CD4-positive, alpha-beta T cell treated with Interferon alpha-2 for 1 hour (primary cell): Measurements from ENCODE around the gene CHRNE.
A peak's percentile ranks its signal among the peaks of the same experiment; 100 is the strongest.

Experiments
- DNase-seq, 2 donors: peaks; one replicate each; pipeline ENCODE4 v3.0.0-alpha.2; 2020 to 2022

CHRNE gene

GRCh38 chr17:4901648-4902344 is 1.1 kb downstream of the CHRNE start:
- DNase-seq, result peak; percentile 50 to 70

DNA sequence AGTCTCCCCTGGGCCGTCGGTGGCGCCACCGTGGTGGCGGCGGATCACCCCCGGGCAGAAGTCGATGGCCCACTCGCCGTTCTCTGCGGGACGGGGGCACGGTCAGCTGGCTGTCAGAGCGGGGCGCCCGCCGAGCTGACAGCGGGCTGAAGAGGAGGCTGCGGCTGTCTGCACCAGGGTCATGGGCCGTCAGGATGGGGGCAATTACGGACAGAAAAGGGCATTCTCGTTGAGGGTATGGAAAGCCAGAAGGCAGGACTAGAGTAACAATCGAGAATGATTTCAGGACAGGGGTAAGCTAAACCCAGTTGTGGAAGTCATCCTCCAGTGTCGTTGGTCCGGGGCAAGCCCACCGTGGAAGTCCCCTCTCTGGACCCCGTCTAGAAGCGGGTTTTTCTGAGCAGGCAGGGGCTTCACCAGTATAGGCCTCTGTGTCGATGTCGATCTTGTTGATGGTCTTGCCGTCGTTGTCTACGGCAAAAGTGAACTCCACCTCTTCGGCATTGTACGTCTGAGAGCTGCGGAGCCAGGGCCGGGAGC is 1.7 kb downstream of the CHRNE start:
- DNase-seq, result no peak

DNA sequence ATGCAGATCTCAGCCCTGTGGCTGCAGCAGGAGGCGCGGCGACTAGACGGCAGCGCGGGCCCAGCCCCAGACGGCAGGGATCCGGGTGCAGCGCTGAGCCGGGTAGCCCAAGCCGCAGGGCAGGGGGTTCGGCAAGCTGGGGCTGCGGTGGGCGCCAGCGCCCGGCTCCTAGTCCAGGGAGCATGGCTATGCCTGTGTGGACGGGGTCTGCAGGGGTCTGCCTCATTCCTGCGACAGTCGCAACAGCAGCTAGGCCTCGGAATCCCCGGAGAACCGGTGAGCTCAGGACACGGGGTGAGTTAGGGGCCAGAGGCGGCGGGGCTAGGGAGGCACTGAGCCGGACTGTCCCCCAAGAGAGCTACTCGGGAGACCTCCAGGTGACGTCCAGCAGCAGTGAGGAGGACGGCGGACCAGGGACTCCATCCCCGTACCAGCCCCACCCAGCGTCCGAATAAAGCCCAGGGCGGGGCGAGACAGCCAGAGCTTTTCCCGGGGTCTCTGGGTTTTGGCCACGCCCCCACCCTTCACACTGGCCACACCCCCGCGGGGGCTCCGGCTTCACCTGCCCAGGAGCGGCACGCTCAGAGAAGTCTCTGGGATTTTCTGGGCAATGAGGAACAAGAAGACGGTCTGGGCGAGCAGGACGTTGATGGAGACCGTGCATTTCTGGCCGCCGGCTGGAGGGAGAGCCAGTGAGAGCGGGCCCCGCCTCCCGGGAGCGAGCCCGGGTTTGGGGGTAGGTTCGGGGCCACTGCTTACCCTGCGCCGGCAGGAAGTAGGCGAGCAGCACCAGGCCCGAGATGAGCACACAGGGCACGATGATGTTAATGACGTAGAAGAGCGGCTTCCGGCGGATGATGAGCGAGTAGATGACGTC is 2.4 kb downstream of the CHRNE start:
- peak; percentile 83 to 86 for DNase-seq

DNA sequence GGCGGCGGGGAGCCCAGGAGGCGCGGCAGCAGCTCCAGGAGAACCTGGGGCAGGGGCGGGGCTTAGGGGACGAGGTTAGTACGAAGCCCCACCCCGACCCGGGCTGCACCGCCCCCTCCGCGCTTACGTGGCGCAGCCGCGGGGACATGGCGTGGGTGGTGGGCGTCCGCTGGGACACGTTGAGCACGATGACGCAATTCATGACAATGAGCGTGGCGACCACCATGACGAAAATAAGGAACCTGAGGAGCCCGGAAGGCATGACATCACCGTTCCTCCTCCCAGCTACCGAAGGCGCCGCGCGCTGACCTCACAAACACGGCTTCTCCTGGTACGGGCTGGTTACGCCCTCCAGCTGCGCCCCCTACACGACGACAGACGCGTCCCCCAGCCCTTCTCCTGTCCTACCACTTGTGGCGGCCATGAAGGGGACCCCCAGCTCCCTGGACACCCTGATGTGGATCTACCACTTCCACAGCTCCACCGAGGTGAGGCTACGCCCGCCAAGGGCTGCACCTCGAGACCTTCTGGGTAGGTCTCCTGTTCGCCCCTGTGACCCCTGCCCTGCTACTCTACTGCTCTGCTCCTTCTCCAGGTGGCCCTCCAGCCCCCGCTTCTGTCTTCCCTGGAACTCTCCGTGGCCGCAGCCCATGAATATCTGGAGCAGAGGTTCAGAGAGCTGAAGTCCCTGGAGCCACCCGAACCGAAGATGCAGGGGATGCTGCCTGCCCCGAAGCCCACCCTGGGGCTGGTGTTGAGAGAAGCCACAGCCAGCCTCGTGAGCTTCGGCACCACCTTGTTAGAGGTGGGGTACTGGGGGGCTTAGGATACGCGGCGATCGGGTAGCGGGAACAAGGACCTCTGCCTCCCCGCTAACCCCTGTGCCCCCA is 3.3 kb downstream of the CHRNE start, which contains the start of gene C17orf107:
Gene C17orf107 (plus strand): TSS at position 196 of the 890 bp plus-strand sequence. CDS start 227 bp downstream, at position 423.
- DNase-seq, result peak; percentile 95 to 96

- no peak for DNase-seq
These were observed 4.0 kb downstream of the CHRNE start for GRCh38 chr17:4898927-4899326.

GRCh38 chr17:4898351-4898750 is 4.5 kb downstream of the CHRNE start:
- DNase-seq, result no peak

- DNase-seq, result no peak
These were observed 5.1 kb downstream of the CHRNE start for GRCh38 chr17:4897785-4898184.

DNA sequence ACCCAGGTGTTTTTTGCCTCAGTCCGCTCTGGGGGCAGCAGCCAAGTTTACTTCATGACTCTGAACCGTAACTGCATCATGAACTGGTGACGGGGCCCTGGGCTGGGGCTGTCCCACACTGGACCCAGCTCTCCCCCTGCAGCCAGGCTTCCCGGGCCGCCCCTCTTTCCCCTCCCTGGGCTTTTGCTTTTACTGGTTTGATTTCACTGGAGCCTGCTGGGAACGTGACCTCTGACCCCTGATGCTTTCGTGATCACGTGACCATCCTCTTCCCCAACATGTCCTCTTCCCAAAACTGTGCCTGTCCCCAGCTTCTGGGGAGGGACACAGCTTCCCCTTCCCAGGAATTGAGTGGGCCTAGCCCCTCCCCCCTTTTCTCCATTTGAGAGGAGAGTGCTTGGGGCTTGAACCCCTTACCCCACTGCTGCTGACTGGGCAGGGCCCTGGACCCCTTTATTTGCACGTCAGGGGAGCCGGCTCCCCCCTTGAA is 5.7 kb downstream of the CHRNE start:
- DNase-seq, result no peak

DNA sequence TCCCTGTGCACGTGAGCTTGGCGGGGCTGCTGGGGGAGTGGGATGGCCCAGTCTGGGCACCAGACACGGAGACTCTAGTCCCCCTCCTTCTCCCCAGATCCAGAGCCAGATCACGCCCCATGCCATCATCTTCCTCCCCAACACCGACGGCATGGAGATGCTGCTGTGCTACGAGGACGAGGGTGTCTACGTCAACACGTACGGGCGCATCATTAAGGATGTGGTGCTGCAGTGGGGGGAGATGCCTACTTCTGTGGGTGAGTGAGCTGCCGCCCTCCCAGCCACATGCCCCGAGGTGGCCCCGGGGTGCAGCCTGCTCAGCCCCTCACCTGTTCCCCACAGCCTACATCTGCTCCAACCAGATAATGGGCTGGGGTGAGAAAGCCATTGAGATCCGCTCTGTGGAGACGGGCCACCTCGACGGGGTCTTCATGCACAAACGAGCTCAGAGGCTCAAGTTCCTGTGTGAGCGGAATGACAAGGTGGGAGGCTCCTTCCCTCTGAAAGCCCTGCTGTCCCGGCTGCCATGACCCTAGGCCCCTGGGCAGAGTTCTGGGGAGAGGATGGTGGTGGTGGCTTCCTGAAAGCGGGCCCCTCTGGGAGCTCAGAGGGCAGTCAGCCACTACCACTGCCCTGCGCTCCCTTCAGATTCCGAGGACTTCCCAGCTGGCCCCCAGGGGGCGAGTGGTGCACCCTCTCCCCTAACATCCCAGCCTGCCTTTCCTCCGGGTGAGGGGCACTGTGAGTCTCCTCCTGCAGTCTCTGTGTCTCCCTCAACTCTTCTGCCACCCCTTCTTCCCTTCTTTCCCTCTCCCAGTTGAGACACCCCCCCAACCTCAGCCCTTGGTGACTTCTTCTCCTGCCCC is 6.3 kb downstream of the CHRNE start:
- DNase-seq, result no peak

DNA sequence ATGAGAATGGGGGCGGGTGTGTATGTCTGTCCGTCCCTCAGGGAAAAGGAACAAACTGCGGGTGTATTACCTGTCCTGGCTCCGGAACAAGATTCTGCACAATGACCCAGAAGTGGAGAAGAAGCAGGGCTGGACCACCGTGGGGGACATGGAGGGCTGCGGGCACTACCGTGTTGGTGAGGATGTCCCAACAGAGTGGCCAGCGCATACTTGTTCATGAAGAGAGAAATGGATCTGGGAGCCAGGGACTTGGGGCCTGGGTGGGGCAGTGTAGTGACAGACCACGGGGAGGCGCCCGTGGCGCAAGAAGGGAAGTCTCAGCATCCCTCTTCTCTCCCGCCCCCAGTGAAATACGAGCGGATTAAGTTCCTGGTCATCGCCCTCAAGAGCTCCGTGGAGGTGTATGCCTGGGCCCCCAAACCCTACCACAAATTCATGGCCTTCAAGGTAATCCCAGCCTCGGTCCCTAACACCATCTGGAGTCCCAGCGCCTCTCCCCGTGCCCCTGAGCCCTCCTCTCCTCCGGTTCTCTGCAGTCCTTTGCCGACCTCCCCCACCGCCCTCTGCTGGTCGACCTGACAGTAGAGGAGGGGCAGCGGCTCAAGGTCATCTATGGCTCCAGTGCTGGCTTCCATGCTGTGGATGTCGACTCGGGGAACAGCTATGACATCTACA is 7.1 kb downstream of the CHRNE start:
- DNase-seq, result no peak

GRCh38 chr17:4895121-4895520 is 7.8 kb downstream of the CHRNE start:
- DNase-seq, result no peak

GRCh38 chr17:4893721-4894560 is 9.0 kb downstream of the CHRNE start:
- DNase-seq, result no peak

- DNase-seq, result no peak
These were observed 9.6 kb downstream of the CHRNE start for GRCh38 chr17:4893272-4893671.

DNA sequence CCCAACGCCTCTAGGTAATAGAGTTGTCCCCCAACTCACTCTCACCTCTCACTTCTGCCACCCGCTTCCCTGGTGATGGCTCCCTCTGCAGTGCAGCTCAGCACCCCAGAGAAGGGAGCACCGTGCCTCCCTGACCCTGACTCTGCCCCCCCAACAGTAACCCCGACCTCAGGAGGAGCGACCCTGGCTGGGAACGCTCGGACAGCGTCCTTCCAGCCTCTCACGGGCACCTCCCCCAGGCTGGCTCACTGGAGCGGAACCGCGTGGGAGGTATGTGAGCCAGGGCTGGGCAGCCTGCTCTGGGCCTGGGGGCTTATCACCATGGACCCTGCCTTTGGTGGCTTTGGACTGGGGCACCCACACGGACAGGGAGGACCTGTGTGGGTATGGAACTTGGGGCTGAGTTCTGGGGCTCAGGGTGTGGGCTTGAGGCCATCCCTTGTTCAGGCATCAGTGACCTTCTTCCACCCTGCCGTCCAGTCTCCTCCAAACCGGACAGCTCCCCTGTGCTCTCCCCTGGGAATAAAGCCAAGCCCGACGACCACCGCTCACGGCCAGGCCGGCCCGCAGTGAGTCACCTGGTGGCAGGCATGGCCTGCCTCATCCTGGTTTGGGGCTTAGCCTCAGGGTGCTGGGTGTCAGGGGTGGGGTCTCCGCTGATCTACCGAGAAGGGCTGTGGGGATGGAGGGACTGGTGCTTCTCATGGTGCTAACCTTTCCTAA is 10.2 kb downstream of the CHRNE start:
- no peak for DNase-seq

DNA sequence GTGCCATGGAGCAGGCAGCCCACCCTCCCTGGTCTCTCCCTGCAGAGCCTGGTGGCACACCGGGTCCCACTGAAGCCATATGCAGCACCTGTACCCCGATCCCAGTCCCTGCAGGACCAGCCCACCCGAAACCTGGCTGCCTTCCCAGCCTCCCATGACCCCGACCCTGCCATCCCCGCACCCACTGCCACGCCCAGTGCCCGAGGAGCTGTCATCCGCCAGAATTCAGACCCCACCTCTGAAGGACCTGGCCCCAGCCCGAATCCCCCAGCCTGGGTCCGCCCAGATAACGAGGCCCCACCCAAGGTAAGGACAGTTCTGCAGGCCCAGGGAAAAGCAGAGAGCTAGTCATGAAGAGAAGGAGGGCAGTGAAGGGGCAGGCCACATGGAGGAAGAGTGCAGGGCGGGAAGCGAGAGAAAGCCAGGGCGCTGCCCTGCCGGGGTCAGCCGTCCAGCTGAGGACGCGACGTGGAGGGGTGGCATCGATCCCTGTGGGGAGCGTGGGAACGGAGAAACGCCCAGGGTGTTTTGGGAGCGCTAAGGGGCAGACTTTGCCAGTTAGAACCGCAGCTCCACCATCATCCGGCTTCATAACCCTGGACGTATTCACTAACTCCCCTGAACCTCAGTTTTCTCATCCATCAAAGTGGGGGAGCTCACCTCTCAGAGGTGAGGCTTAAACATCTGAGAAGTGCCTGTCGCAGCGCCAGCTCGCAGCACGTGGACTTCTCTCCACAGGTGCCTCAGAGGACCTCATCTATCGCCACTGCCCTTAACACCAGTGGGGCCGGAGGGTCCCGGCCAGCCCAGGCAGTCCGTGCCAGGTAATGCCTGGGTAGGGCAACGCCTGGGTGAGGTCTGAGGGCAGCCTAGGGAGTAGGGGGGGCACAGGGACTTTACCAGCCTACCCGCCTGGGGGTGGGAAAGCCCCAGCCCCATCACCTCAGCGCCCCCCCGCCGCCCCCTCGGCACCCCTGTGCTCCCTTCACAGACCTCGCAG is 11.2 kb downstream of the CHRNE start:
- DNase-seq, result no peak

- no peak for DNase-seq
These were observed 15.3 kb downstream of the CHRNE start for GRCh38 chr17:4887581-4887980.

- no peak for DNase-seq
These were observed 16.1 kb downstream of the CHRNE start for GRCh38 chr17:4886830-4887229.

- no peak for DNase-seq
These were observed 18.4 kb downstream of the CHRNE start for GRCh38 chr17:4884489-4884888.
